GM18499 (cell line): ENCODE data around the gene CACNA1C.

Source experiments
- ATAC-seq: cut with Tn5 transposase; IDR thresholded peaks from one replicate; pipeline ENCODE4 v1.9.1; 2021; ENCODE audit warnings: moderate number of reproducible peaks; ENCODE audit not compliant: insufficient read depth, unreplicated experiment

CACNA1C gene

DNA sequence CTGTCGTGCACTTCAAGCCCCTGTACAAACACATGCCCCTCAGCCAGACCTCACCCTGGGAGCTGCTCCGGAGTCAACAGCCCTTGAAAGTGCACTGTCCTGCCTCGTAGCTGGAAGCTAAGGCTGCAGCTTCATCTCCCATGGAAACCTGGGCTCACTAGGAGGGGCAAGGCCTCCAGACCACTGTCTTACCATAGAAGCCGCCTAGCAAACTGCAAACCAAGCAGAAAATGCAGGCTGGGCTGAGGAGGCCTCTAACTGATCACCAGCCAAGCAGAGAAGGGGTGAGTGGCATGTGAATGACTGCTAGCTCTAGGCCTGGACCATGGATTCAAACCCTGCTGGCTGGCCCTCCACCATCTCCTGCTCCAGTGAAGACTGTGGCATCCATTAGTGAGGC is 340.2 kb downstream of the CACNA1C start:
- no peak for ATAC-seq

- ATAC-seq = no peak
These were observed 341.2 kb downstream of the CACNA1C start for GRCh38 chr12:2393996-2394395.

- ATAC-seq = no peak
These were observed 342.7 kb downstream of the CACNA1C start for GRCh38 chr12:2395354-2395977.

DNA sequence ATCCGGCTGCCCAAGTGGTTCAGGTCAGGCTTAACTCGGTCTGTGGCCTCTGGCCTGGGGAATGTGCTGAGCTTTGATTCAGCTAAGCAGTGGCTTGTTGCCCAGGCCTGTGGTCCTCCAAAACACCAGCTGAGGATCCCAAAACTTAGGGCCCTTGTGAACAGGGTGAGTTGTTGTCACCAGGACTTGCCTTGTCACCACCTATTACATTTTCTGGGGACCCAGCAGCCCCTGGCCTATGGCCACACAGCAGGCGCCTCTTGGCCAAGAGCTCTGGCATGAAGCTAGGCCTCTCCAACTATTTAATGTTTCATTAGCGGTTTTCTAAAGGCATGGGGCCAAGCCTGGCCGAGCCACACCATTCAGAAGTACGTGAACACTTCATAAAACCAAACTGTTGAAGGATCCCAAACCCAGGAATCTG is 343.7 kb downstream of the CACNA1C start:
- no peak for ATAC-seq

DNA sequence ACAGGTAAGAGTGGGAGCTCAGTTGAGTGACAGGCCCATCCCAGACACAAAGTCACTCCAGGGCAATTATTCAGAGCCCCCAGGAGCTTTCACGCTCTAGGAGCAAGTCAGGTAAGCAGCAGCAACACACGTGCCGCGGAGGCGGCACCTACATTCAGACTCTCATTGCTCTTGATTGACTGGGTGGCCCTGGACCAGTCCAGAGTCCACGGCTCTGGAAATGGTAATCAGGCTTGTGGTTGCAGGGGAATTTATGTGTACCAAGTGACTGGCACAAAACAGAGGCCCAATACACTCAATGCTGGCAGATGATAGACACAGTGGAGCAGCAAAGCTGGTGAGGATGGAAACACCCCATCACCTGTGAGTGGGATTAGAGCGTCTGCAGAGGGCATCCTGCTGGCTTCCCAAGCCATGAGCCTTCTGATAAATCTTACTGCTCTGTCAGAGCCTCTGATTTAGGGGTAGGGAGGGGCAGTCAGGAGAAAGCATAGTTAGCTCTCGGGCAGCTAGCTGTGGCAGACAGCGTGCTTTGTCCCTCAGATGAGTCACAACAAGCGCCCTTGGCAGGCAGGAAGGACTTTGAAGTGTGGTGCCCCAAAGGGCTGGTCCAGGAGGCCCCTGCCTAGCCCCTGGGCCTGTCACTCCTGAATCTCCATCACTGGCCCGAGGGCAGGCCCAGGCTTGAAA is 344.7 kb downstream of the CACNA1C start:
- ATAC-seq = no peak

- ATAC-seq = no peak
These were observed 348.3 kb downstream of the CACNA1C start for GRCh38 chr12:2401040-2401439.

GRCh38 chr12:2402073-2402579 is 349.3 kb downstream of the CACNA1C start:
- ATAC-seq = no peak

GRCh38 chr12:2403221-2403976 is 350.6 kb downstream of the CACNA1C start:
- ATAC-seq = no peak

GRCh38 chr12:2405039-2405438 is 352.3 kb downstream of the CACNA1C start:
- ATAC-seq = no peak

- ATAC-seq = no peak
These were observed 354.1 kb downstream of the CACNA1C start for GRCh38 chr12:2406903-2407302.

DNA sequence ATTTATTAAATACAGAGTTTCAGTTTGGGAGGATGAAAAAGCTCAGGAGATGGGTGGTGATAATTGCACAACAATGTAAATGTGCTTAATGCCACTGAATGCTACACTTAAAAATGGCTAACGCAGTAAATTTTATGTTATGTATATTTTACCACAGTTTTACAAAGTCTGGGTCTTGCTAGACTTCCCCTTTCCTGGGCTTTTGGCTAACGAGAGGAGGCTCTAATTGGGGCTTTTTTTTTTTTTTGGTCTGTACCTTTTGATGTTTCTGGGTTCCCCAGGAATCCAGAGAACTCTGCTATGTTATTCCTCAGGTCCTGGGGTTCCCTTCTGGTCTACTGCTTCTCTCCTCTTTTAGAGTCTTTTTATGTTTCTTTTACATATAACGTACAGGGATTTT is 355.5 kb downstream of the CACNA1C start:
- ATAC-seq = no peak

- ATAC-seq = no peak
These were observed 357.0 kb downstream of the CACNA1C start for GRCh38 chr12:2409656-2410265.

DNA sequence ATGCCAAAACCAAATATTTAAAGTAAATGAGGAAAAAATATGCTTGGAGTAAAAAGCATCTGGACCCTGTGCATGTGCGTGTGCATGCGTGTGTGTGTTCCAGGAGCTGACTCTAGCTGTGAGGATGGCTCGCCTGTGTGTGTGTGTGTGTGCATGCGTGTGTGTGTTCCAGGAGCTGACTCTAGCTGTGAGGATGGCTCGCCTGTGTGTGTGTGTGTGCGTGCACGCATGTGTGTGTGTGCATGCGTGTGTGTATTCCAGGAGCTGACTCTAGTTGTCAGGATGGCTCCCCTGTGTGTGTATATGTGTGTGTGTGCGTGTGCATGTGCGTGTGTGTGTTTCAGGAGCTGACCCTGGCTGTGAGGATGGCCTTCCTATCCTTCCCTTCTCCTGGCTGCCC is 357.7 kb downstream of the CACNA1C start:
- no peak for ATAC-seq

GRCh38 chr12:2411011-2411410 is 358.2 kb downstream of the CACNA1C start:
- ATAC-seq = no peak

GRCh38 chr12:2411616-2412304 is 359.0 kb downstream of the CACNA1C start:
- ATAC-seq = no peak

DNA sequence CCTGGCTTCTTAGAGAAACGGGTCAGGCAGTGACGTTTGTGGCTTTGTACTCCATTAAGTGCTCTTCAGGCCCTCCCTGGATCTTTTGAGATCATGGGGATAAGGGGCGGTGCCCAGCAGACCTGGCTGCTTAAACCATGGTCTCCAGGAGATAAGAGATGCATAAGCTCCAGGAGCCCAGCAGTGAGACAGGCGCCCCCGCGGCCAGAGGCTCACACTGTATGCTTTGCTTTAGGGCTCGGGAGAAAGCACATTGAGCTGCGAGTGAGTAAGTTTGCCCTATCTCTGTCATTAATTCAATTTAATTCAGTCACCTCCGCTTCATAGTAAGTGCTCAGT is 359.5 kb downstream of the CACNA1C start:
- ATAC-seq = no peak

- no peak for ATAC-seq
These were observed 360.5 kb downstream of the CACNA1C start for GRCh38 chr12:2413301-2413700.

DNA sequence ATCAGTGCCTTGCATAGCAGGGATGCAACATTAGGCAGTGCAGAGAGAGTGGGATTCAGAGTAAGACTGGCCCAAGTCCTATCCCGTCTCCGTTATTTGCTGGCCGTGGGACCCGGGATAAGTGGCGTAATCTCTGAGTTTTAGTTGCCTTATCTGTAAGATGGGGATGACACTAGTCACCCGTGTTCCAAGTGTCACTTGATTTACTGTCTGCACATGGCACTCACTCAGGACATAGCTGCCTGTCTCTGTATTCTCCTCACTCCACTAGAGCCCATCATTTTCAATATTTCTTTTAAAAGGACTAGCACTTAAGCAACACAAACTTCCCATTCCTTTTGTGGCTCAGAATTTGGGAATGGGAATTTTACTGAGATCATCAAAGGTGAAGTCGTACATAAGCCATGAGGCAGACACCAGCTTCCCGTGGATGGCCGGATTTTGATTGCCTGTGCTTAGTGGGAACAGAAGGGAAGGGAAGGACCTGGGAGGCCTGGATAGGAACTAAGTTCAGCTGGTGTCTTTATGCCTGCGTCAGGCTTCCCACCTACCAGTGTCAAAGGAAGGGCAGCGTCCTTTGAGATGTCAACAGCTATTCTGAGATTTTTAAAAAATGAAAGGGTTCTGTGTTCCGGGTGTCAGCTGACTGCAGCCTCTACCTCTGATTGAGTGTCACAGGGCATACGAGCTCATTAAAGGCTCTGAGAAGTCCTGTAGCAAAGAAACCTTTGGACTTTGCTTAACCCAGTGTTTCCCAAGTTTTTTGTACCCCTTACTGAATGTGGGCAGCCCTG is 361.4 kb downstream of the CACNA1C start:
- no peak for ATAC-seq

DNA sequence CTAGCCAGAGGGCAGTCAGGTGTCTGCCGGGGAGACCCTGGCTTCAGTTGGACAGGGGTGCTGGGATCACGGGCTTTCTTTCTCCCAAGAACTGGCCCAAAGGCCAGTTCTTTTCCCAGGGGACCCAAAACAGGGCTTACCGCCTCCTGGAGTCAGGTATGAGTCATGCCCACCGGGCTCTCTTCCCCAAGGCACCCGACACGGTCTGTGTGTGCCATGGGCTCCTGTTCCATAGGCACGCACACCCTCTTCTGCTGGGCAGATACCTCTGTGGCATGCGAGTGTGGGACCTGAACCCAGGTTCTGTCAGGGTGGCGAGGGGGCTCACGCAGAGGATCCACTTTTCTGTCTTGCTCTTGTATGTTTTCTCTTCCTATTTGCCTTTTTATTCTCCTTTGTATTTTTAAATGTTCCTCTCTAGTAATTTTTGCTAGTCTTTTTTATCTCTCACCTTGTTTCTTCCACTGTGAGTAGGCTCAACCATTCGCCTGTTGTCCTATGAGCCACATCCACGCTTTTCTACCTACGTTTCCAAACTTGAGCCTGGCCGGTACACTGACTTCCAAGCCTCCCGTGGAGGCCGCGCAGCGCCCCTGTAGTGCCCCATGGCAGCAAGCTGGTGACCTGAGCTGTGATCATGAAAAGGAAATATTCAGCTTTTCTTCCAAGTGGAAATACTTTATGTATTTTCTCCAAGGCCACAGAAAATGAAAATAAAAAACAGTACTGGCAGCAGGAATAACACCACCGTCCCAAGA is 362.2 kb downstream of the CACNA1C start:
- ATAC-seq = no peak
